GM12878 (cell line): Measurements from ENCODE around the gene CCSER2. TPM values are rescaled to one million over a fixed set of nuclear protein-coding genes. Genes with fewer than 3 reads are reported as not detected.

ENCODE experiments used
- ATAC-seq: fragments of 200-7000 bp; cut with Tn5 transposase; 3 replicates; pipeline ENCODE4 v1.9.1; 2020; ENCODE audit warnings: mild to moderate bottlenecking, moderate library complexity
- BruUV-seq: library from RNA; stranded (reverse); fragments of 400-500 nt; replicated peaks from 2 replicates; lab custom pipeline; 2021; lab: Mats Ljungman, UMichigan
- CTCF ChIA-PET: fragments of 300-600 bp; sonication (Branson Sonifier 250); formaldehyde crosslinking; extraction: SDS; loops from one replicate; lab custom pipeline; 2021; ENCODE audit warnings: inconsistent platforms; lab: Yijun Ruan, JAX
- POLR2A ChIA-PET: fragments of 350-600 bp; formaldehyde crosslinking; extraction: SDS; loops from one replicate; lab custom pipeline; 2021; ENCODE audit warnings: inconsistent platforms; lab: Charles Lee
- RAD21 ChIA-PET: fragments of 300-600 bp; sonication (Branson Sonifier 250); formaldehyde crosslinking; loops from one replicate; lab custom pipeline; 2023; ENCODE audit warnings: antibody characterized with exemption; ENCODE audit not compliant: unreplicated experiment; lab: Charles Lee
- SMC1A ChIA-PET: fragments of 300-600 bp; sonication (Branson Sonifier 250); formaldehyde crosslinking; loops from one replicate; lab custom pipeline; 2023; ENCODE audit not compliant: unreplicated experiment, uncharacterized antibody; lab: Charles Lee
- DNase-seq: peaks from one replicate; pipeline ENCODE4 v3.0.0-alpha.2; 2011; ENCODE audit warnings: low read depth, low spot score
- FAIRE-seq: peaks from 3 replicates; lab custom pipeline; 2011; peaks lifted over from hg19 to GRCh38; lab: Jason Lieb, UNC
- H2AFZ ChIP-seq: 2 replicates; pipeline ENCODE4 v1.6.0; 2011; ENCODE audit warnings: low read depth, low read length, control low read depth; ENCODE audit not compliant: control insufficient read depth
- H3K27ac ChIP-seq: 2 replicates; pipeline ENCODE4 v1.5.1; 2011; ENCODE audit warnings: control low read depth; ENCODE audit not compliant: control insufficient read depth, insufficient read depth
- H3K27me3 ChIP-seq, 2 experiments: replicated peaks in 1 of 2; 2 replicates each; pipeline versions ENCODE4 v1.6.0 to v1.6.1; 2011; ENCODE audit warnings: low read length in 1 of 2; ENCODE audit not compliant: control insufficient read depth in 2 of 2, insufficient read depth in 2 of 2
- H3K36me3 ChIP-seq, 2 experiments: 2 replicates each; pipeline ENCODE4 v1.5.1; 2011; ENCODE audit warnings: low read length in 1 of 2; ENCODE audit not compliant: control insufficient read depth in 2 of 2, insufficient read depth in 2 of 2
- H3K4me1 ChIP-seq: 2 replicates; pipeline ENCODE4 v1.6.1; 2011; ENCODE audit warnings: mild to moderate bottlenecking, low read length, moderate library complexity, mixed read lengths; ENCODE audit not compliant: control insufficient read depth, insufficient read depth
- H3K4me2 ChIP-seq: 2 replicates; pipeline ENCODE4 v1.6.0; 2011; ENCODE audit warnings: control low read depth; ENCODE audit not compliant: control insufficient read depth, insufficient read depth
- H3K4me3 ChIP-seq: fragments of 200-600 bp; sonication (generic); 2 replicates; pipeline ENCODE4 v1.5.1; 2016
- H3K79me2 ChIP-seq: 2 replicates; pipeline ENCODE4 v1.6.0; 2011; ENCODE audit warnings: low read length; ENCODE audit not compliant: control insufficient read depth, insufficient read depth
- H3K9ac ChIP-seq: 2 replicates; pipeline ENCODE4 v1.8.0; 2011; ENCODE audit warnings: low read length, control low read depth, mixed read lengths; ENCODE audit not compliant: control insufficient read depth, insufficient read depth
- H3K9me3 ChIP-seq: replicated peaks from 3 replicates; pipeline ENCODE4 v1.5.1; 2011; ENCODE audit warnings: mild to moderate bottlenecking, low read length; ENCODE audit not compliant: control insufficient read depth, insufficient read depth
- H4K20me1 ChIP-seq: 2 replicates; pipeline ENCODE4 v1.6.0; 2011; ENCODE audit not compliant: control insufficient read depth, insufficient read depth
- CUX1 ChIP-seq: IDR thresholded peaks from 2 replicates; pipeline ENCODE4 v1.6.1; 2012; ENCODE audit warnings: improper control_type of control experiment, low read depth, low read length; ENCODE audit not compliant: insufficient replicate concordance
- HSF1 ChIP-seq: fragments of 150-350 bp; IDR thresholded peaks from 2 replicates; pipeline ENCODE4 v1.6.1; 2014; ENCODE audit warnings: mild to moderate bottlenecking, low read depth, low read length
- IKZF2 ChIP-seq, 2 experiments: fragments of 450-650 bp; IDR thresholded peaks; 2 replicates each; pipeline ENCODE4 v1.6.1; 2017; ENCODE audit warnings: mild to moderate bottlenecking in 2 of 2, moderate library complexity in 2 of 2
- MEF2A ChIP-seq: IDR thresholded peaks from 2 replicates; pipeline ENCODE4 v1.6.1; 2011; ENCODE audit warnings: low read depth, mild to moderate bottlenecking, low read length, moderate library complexity; ENCODE audit not compliant: insufficient read depth
- MTA3 ChIP-seq: IDR thresholded peaks from 2 replicates; pipeline ENCODE4 v1.6.1; 2012; ENCODE audit warnings: low read length, inconsistent platforms, borderline replicate concordance
- MYB ChIP-seq: fragments of 150-350 bp; IDR thresholded peaks from 2 replicates; pipeline ENCODE4 v1.6.1; 2014; ENCODE audit warnings: mild to moderate bottlenecking, low read depth, low read length, borderline replicate concordance
- NR2C1 ChIP-seq: fragments of 450-650 bp; IDR thresholded peaks from 2 replicates; pipeline ENCODE4 v1.6.1; 2017; ENCODE audit warnings: antibody characterized with exemption, mild to moderate bottlenecking, moderate library complexity
- NR2F1 ChIP-seq: fragments of 450-650 bp; conservative IDR thresholded peaks from 2 replicates; pipeline ENCODE4 v1.6.1; 2017; ENCODE audit warnings: mild to moderate bottlenecking
- NRF1 ChIP-seq: conservative IDR thresholded peaks from 2 replicates; pipeline ENCODE4 v1.6.1; 2011; ENCODE audit warnings: mild to moderate bottlenecking, low read depth, low read length, improper control_type of control experiment
- RCOR1 ChIP-seq: conservative IDR thresholded peaks from 2 replicates; pipeline ENCODE4 v1.6.1; 2012; ENCODE audit warnings: low read depth, low read length, improper control_type of control experiment
- SMAD1 ChIP-seq: fragments of 450-650 bp; IDR thresholded peaks from 2 replicates; pipeline ENCODE4 v1.6.1; 2018; ENCODE audit warnings: mild to moderate bottlenecking, low read depth; ENCODE audit not compliant: partially characterized antibody
- SPI1 ChIP-seq: IDR thresholded peaks from 2 replicates; pipeline ENCODE4 v1.6.1; 2011; ENCODE audit warnings: low read depth, mild to moderate bottlenecking, low read length, moderate library complexity, borderline replicate concordance; ENCODE audit not compliant: insufficient read depth
- TAF1 ChIP-seq: IDR thresholded peaks from 2 replicates; pipeline ENCODE4 v1.6.1; 2011; ENCODE audit warnings: mild to moderate bottlenecking, low read depth, low read length, borderline replicate concordance
- TARDBP ChIP-seq: IDR thresholded peaks from 2 replicates; pipeline ENCODE4 v1.6.1; 2016; ENCODE audit warnings: borderline replicate concordance
- TCF7 ChIP-seq: IDR thresholded peaks from 2 replicates; pipeline ENCODE4 v1.6.1; 2014; ENCODE audit warnings: antibody characterized with exemption, borderline replicate concordance
- ZBTB11 ChIP-seq: fragments of 450-650 bp; formaldehyde crosslinking; IDR thresholded peaks from 2 replicates; pipeline ENCODE4 v1.5.0; 2022; ENCODE audit warnings: mild to moderate bottlenecking, missing genetic modification characterization
- WGBS: methylation state at CpG from one replicate; pipeline ENCODE4 v1.1.6; 2016; ENCODE audit warnings: low lambda C conversion rate; ENCODE audit not compliant: insufficient replicate concordance, insufficient coverage; ENCODE audit errors: missing lambda C conversion rate; 5-methylcytosine and 5-hydroxymethylcytosine counted together
- in situ Hi-C: fragments of 300-500 bp; cut with MboI; formaldehyde crosslinking; loops from 9 replicates; pipeline ENCODE4 v1.14.3; 2018; ENCODE audit warnings: mixed read lengths
- intact Hi-C: fragments of 100-400 bp; cut with micrococcal nuclease; formaldehyde crosslinking; loops from one replicate; pipeline ENCODE4 v1.14.2; 2022; ENCODE audit not compliant: unreplicated experiment
- polyA plus RNA-seq, 11 experiments: library from polyadenylated mRNA; depleted of rRNA in 4 of 11; unstranded in 6 of 11; stranded (reverse) in 5 of 11; fragments of >200 nt; fragmentation: Nextera tagmentation in 4 of 11; fragmentation: Illumina TruSeq in 1 of 11; extraction: Ambion mirVana in 4 of 11; extraction: Trizol in 1 of 11; gene quantifications; 1 replicate in 1 of 11; 2 replicates in 10 of 11; pipeline versions ENCODE4 v1.2.1 to v1.2.3, GENCODE V29; 2011 to 2016; ENCODE audit warnings: inconsistent platforms in 2 of 11, missing spikeins in 2 of 11, low read depth in 1 of 11
- total RNA-seq, 4 experiments: library from RNA; depleted of rRNA in 3 of 4; stranded (reverse); fragments of >200 nt in 3 of 4; fragmentation: Illumina TruSeq in 1 of 4; extraction: Trizol in 1 of 4; gene quantifications; 2 replicates each; pipeline versions ENCODE4 v1.2.1 to v1.2.3, GENCODE V29; 2013 to 2021

CCSER2 gene
- total and polyA plus RNA-seq, 10 of the 15 experiments (the other 5 are each of a cell fraction or from before 2014, with no cell fraction given), result 4.7 to 18.8 (median 13.2) TPM

- BruUV-seq, result no TSS peak
- Histone ChIP-seq H3K4me2 (no peak overlapping the region), H3K4me1 (no peaks in the 10 kb centered on the region), H3K27ac (no peak overlapping the region), H3K9ac (no peak overlapping the region), H3K36me3 (no peaks in the 10 kb centered on the region), H3K4me3 (no peak overlapping the region), H3K9me3 (no peaks in the 10 kb centered on the region), H3K27me3 (no peaks in the 10 kb centered on the region), H4K20me1 (no peaks in the 10 kb centered on the region), H3K79me2 (no peaks in the 10 kb centered on the region), H2AFZ (no peak overlapping the region)
- ChIA-PET POLR2A (no interaction called here), RAD21 (no interaction called here), CTCF (interaction anchor here (3.1 kb wide), 1 partner anchor 10 kb away, joined by 17 read pairs; no protein-coding TSS in a partner anchor), SMC1A (no interaction called here)
- intact Hi-C loops (no loop called here), in situ Hi-C loops (no loop called here)
- 100% methylated on average over 2 of the region's 2 CpGs for WGBS
- no peak for FAIRE-seq
- DNase-seq, result no peak
- ATAC-seq, result no peak
- TF ChIP-seq MEF2A (no peak), RCOR1 (no peak), HSF1 (no peak), TARDBP (no peak), TCF7 (no peak), NRF1 (no peak), TAF1 (no peak), SPI1 (no peak), NR2F1 (no peak), NR2C1 (no peak), MYB (no peak), CUX1 (no peak), MTA3 (no peak), SMAD1 (no peak), IKZF2 (IDR thresholded peaks at IDR 0.05) (no peak), ZBTB11 (no peak)
Observed at GRCh38 chr10:84440781-84441180, 112.4 kb downstream of the CCSER2 start.
